22Rv1 (cell line): ENCODE measurements around the gene LRCH2.

Source experiments
- H3K27ac ChIP-seq: fragments of 450-650 bp; 2 replicates; pipeline ENCODE4 v1.5.1; 2017
- ZFX ChIP-seq: fragments of 450-650 bp; IDR thresholded peaks from 2 replicates; pipeline ENCODE4 v1.6.1; 2017; ENCODE audit warnings: antibody characterized with exemption, borderline replicate concordance
- TF ChIP-seq, protein P1 (sequence below): fragments of 450-650 bp; IDR thresholded peaks from 2 replicates; pipeline ENCODE4 v1.5.1; 2017; ENCODE audit warnings: mild to moderate bottlenecking

Gene LRCH2

DNA sequence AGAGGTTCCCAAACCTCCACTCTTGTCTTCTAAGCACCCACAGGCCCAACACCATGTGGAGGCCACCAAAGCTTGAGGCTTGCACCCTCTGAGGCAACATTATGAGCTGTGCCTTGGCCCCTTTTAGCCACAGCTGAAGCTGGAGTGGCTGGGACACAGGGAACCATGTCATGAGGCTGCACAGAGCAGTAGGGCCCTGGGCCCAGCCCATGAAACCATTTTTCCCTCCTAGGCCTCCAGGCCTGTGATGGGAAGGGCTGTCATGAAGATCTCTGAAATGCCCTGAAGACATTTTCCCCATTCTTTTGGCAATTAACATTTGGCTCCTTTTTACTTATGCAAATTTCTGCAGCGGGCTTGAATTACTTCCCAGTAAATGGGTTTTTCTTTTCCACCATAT, 29.9 kb downstream of the LRCH2 start:
- no peak overlapping the region for H3K27ac ChIP-seq
- TF ChIP-seq, protein P1, sequence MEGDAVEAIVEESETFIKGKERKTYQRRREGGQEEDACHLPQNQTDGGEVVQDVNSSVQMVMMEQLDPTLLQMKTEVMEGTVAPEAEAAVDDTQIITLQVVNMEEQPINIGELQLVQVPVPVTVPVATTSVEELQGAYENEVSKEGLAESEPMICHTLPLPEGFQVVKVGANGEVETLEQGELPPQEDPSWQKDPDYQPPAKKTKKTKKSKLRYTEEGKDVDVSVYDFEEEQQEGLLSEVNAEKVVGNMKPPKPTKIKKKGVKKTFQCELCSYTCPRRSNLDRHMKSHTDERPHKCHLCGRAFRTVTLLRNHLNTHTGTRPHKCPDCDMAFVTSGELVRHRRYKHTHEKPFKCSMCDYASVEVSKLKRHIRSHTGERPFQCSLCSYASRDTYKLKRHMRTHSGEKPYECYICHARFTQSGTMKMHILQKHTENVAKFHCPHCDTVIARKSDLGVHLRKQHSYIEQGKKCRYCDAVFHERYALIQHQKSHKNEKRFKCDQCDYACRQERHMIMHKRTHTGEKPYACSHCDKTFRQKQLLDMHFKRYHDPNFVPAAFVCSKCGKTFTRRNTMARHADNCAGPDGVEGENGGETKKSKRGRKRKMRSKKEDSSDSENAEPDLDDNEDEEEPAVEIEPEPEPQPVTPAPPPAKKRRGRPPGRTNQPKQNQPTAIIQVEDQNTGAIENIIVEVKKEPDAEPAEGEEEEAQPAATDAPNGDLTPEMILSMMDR = no peak
- TF ChIP-seq ZFX = no peak

DNA sequence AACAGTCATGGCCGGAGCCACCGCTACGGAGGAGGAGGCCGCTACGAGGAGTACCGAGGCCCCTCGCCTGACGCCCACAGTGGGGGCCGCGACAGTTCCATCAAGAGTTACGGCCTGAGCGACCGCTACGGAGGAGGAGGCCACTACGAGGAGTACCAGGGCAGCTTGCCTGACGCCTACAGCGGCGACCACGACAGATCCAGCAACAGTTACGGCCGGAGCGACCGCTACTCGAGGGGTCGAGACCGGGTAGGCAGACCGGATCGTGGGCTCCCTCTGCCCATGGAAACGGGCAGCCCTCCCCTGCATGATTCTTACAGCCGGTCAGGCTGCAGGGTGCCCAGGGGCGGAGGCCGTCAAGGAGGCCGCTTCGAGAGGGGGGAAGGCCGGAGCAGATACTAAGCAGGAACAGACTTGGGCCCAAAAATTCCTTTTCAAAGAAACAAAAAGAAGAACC, 41.6 kb downstream of the LRCH2 start:
- no peak overlapping the region for H3K27ac ChIP-seq
- TF ChIP-seq, protein P1 = no peak
- TF ChIP-seq ZFX = no peak

DNA sequence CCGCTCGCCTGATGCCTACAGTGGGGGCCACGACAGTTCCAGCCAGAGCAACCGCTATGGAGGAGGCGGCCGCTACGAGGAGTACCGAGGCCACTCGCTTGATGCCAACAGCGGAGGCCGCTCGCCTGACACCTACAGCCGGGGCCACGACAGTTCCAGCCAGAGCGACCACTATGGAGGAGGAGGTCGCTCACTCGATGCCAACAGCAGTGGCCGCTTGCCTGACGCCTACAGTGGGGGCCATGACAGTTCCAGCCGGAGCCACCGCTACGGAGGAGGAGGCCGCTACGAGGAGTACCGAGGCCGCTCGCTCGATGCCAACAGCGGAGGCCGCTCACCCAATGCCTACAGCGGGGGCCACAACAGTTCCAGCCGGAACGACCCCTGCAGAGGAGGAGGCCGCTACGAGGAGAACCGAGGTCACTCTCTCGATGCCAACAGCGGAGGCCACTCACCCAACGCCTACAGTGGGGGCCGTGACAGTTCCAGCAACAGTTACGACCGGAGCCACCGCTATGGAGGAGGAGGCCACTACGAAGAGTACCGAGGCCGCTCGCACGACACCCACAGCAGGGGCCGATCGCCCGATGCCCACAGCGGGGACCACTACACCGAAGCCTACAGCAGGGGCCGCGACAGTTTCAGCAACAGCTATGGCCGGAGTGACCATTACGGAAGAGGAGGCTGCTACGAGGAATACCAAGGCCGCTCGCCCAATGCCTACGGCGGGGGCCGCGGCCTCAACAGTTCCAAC, 42.2 kb downstream of the LRCH2 start:
- TF ChIP-seq, protein P1 = no peak
- TF ChIP-seq ZFX = no peak
- no peak overlapping the region for H3K27ac ChIP-seq

DNA sequence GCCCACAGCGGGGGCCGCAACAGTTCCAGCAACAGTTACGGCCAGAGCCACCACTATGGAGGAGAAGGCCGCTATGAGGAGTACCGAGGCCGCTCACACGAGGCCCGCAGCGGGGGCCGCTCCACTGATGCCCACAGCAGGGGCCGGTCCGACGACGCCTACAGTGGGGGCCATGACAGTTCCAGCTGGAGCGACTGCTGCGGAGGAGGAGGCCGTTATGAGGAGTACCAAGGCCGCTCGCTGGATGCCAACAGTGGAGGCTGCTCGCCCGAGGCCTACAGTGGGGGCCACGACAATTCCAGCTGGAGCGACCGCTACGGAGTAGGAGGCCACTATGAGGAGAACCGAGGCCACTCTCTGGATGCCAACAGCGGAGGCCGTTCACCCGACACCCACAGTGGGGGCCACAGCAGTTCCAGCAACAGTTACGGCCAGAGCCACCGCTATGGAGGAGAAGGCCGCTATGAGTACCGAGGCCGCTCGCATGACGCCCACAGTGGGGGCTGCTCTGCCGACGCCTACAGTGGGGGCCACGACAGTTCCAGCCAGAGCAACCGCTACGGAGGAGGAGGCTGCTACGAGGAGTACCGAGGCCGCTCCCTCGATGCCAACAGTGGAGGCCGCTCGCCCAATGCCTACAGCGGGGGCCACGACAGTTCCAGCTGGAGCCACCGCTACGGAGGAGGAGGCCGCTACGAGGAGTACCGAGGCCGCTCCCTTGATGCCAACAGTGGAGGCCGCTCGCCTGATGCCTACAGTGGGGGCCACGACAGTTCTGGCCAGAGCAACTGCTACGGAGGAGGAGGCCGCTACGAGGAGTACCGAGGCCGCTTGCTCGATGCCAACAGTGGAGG, 43.0 kb downstream of the LRCH2 start:
- no peak overlapping the region for H3K27ac ChIP-seq
- TF ChIP-seq ZFX = no peak
- TF ChIP-seq, protein P1 = no peak

DNA sequence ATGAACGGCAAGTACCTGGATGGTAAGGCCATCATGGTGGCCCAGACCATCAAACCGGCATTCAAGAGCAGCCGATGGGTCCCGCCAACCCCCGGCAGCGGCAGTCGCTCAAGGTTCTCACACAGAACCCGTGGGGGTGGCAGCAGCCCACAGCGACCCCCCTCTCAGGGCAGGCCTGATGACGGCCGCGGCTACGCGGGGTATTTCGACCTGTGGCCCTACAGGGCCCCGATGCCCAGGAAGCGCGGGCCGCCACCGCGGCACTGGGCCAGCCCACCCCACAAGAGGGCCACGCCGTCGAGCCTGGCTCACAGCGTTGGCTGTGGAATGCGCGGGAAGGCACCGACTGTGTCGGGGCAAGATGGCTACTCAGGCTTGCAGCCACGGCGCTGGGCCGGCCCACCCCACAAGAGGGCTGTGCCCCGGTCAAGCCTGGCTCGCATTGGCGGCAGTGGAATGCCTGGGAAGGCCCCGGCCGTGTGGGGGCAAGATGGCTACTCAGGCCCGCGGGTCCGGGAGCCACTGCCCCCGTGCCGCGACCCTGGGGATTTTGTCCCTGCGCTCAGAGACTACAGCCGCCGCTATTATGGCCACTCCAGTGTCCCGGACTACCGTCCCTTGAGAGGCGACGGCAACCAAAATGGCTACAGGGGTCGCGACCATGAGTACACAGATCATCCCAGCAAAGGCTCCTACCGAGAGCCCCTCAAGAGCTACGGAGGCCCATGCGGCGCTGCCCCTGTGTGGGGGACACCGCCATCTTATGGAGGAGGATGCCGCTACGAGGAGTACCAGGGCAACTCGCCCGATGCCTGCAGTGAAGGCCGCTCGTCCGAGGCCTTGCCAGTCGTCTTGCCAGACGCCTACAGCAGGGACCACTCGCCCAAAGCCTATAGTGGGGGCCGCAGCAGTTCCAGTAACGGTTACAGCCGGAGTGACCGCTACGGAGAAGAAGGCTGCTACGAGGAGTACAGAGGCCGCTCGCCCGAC, 44.0 kb downstream of the LRCH2 start:
- no peak overlapping the region for H3K27ac ChIP-seq
- no peak for TF ChIP-seq ZFX
- TF ChIP-seq, protein P1 = no peak

DNA sequence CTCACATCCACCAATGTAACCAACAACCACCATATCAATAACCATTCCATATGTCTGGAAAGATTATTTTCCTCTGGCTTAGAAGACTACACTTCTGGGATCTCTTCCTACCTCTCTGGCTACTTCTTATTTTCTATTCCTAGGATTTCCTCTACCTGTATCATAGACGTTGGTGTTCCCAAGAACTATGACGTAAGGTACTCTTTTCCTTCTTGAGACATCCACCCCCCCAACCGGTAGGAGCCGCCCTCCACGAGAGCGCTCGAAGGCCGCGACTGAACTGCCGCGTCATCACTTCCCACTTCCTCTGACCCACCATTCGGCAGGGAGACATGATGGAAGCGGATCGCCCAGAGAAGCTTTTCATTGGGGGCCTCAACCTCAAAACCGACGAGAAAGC, 44.8 kb downstream of the LRCH2 start, which contains the start of gene RBMXL3:
RBMXL3 (plus strand) TSS at position 301 of the 400 bp plus-strand sequence; CDS start at position 333, 32 bp downstream.
- TF ChIP-seq ZFX = no peak
- TF ChIP-seq, protein P1 = no peak
- H3K27ac ChIP-seq = no peak within 1 kb of the TSS
